ENCODE measurements around the gene IRF6.

DNA sequence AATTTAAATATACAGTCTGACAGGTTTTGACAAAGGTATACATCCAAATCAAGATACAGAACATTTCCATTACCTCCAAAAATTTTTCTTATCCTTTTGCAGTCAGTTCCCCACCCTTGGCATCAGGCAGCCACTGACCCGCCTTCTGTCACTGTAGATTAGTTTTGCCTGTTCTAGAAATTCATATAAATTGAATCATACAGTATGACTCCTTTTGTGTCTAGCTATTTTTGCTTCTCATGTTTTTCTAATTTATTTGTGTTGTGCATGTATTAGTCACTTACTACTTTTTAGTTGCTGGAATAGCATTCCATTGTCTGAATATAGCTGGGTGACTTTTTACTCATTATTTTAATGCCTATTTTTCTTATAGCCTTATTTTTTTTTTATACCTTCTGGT lies 25.7 kb upstream of the IRF6 start:
- TF ChIP-seq, protein P1, sequence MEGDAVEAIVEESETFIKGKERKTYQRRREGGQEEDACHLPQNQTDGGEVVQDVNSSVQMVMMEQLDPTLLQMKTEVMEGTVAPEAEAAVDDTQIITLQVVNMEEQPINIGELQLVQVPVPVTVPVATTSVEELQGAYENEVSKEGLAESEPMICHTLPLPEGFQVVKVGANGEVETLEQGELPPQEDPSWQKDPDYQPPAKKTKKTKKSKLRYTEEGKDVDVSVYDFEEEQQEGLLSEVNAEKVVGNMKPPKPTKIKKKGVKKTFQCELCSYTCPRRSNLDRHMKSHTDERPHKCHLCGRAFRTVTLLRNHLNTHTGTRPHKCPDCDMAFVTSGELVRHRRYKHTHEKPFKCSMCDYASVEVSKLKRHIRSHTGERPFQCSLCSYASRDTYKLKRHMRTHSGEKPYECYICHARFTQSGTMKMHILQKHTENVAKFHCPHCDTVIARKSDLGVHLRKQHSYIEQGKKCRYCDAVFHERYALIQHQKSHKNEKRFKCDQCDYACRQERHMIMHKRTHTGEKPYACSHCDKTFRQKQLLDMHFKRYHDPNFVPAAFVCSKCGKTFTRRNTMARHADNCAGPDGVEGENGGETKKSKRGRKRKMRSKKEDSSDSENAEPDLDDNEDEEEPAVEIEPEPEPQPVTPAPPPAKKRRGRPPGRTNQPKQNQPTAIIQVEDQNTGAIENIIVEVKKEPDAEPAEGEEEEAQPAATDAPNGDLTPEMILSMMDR (IDR thresholded peaks at IDR 0.05; ENCODE audit: insufficient read depth, low read depth, low read length): no peak
- TF ChIP-seq EZH2 (IDR thresholded peaks at IDR 0.05; ENCODE audit: insufficient read depth, low read length): no peak
